ENCODE results near the gene TTI1.
A peak's percentile ranks its signal among the peaks of the same experiment; 100 is the strongest.

TTI1 gene

DNA sequence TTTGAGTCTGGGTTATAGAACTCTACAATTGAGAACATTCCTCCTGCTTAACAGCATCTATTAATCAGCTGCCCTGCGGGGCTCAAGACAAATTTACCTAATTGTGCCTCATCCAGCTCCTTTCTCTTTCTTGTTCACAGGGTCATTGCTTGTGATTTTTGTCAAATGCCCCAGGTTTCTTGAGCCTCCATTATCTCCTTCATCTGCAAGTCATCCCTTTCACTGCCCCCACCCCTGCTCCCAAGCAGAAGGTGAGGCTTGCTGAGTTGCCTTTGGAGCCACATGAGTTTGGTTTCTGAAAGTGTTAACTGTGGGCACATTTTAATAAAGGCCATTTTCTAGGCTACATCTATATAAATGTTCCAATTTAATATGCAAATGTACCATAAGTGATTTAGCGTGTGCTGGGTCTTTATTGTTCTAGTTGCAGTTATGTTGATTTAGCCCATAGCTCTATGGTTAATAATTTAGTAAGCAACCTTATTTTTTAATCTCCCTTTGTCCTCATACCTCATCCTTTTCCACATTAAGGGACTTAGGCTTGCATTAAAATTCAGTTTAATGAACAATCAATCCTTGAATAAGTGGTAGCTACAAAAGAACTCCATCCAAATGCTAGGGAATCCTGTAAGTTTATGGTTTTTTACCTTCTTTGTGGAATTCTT lies 74.3 kb downstream of the TTI1 start:
- no peak for DNase-seq

DNA sequence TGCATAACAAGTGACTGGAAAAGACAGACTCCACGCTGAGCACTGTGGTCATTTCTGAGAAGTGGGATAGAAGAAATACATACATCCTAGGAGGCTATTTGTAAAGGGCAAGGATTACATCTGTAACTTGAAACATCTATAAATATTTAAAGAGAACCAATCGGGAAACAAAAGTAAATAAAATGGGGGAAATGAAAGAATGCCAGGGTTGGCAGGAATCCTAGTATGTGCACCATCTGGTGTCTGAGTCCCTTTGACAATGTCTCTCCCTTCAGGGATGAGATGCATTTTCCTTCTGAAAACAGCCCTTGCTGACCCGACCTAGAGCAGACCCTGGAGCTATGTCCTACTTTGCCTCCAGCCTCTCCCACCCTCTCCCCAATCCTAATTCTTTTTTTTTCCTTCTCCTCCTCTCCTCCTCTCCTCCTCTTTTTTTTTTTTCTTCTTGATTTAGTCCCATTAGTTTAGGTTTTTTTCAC lies 77.1 kb downstream of the TTI1 start:
- DNase-seq: no peak

DNA sequence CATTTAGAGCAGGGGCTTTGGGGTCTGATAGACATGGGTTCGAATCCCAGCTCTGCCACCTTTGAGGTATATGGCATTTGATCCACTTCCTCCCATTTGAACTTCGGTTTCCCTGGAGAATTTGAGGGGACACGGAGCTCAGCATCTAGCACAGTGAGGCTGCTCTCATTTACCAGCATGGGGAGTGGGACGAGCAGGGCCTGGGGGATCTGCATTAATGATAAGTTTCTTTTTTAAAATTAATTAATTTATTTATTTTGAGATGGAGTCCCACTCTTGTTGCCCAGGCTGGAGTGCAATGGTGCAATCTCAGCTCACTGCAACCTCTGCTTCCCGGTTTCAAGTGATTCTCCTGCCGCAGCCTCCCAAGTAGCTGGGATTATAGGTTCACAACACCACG lies 77.7 kb downstream of the TTI1 start:
- DNase-seq: no peak

DNA sequence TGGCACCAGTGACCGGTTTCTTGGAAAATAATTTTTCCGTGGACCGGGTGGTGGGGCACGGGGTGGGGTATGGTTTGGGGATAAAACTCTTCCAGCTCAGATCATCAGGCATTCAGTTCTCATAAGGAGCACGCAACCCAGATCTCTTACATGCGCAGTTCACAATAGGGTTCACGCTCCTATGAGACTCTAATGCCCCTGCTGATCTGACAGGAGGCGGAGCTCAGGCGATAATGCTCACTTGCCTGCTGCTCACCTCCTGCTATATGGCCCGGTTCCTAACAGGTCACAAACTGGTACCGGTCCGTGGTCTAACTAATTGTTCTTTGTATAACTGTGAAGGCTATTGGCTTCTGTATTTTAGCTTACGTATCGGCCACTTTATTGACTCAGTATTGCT lies 78.6 kb downstream of the TTI1 start:
- no peak for DNase-seq

DNA sequence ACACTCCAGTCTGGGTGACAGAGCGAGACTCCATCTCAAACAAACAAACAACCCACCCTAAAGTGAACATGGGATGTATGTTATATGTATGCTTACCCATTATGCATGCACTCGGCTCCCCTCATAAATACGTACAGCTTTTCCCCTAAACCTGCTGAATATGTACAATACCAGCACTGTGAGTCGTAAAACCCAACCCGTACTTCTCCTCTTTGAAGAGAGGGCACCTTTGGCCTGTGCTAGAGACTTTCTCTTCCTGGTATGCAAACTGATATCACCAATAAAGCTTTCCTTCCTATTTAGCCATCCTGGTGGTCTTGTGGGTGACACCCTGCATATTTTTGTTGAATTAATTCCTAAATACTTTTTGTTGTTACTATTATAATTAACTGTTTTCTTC lies 79.1 kb downstream of the TTI1 start:
- DNase-seq: no peak

DNA sequence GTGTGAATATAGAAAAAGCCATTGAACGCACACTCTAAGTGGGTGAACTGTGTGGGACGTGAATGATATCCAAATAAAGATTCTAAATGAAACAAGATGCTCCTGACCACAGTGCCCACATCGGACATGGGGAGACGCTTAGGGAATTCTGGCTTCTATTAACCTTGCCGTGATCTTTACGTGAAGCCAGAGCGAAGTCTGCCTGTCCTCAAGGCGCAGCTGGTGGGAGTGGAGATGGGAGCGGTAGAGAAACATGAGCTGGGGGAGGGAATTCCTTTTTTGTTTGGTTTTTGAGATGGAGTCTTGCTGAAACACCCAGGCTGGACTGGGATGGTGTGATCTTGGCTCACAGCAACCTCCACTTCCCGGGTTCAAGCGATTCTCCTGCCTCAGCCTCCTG lies 84.3 kb downstream of the TTI1 start:
- no peak for DNase-seq

DNA sequence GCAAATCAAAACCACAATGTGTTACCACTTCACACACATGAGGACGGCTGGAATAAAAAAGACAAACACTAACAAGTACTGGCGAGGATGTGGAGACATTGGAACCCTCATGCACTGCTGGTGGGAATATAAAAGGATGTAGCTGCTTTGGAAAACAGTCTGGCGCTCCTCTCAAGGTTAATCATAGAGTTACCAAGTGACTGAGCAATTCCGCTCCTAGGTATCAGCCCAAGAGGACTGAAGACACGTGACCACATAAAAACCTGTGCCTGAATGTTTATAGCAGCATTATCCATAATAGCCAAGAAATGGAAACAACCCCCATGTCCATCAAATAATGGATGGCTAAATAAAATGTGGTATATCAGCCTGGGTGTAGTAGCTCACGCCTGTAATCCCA lies 85.3 kb downstream of the TTI1 start:
- no peak for DNase-seq

DNA sequence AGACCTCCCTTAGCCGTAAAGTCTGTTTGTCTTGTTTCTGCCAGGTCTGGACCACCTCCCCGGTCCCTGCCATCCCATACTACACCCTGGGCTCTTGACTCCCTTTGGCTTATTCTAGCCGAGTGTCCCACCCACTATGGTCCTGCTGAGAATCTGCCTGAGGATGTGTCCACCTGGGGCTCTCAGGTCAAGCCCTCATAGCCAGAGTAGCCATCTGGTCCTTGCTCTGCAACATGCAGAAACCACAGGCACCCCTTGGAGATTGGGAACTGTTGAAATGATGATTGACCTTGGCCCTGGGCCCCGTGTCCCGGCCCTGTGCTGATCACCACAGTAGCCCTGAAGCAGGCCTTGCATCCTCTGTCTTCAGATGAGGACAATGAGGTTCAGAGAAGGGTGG lies 86.3 kb downstream of the TTI1 start:
- DNase-seq: no peak

DNA sequence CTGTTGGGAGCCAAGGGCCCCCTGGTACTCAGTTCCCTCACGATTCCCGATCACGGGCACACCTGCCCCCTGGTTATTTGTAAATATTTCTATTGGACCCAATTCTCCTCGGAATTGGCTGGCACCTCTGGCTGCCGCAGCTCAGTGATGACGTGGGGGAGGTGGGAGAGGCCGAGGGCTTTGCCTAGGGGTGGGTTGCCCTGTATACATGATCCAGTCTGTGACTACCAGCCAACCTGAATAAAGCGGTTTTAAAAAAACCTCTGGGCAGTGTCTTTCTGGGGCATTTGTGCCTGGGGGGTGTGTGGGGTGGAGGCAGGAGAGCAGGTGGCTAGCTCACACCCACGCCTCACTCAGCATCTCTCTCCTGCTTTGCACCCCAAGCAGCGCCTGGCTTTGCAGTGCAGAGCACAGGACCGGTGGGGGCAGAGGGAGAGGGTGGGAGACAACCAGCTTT lies 88.1 kb downstream of the TTI1 start:
- peak; percentile 26 for DNase-seq

DNA sequence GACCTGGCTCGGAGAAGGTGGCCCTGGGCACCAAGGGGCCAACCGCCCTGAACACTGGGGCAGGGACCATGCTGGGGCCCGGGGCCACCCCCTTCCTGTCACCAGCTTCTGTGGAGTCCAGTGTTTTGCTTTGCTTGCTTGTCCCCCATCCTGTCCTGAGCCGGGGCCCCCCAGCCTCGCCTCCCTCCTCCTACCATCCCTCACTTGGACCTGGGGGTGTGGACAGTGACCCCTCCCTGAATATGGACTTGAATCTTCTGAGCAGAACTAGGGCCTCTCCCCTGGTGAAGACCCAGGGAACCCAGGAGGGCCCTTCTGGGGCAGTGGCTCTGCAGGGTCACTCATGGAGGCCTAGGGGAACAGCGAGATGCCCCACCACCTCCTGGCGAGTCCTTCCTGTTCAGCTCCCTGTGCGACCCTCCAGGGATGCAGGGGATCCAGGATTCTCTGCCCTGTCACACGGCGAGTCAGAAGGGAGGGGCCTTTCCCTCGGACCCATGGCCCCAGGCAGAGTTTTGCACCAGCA lies 88.7 kb downstream of the TTI1 start:
- no peak for DNase-seq

DNA sequence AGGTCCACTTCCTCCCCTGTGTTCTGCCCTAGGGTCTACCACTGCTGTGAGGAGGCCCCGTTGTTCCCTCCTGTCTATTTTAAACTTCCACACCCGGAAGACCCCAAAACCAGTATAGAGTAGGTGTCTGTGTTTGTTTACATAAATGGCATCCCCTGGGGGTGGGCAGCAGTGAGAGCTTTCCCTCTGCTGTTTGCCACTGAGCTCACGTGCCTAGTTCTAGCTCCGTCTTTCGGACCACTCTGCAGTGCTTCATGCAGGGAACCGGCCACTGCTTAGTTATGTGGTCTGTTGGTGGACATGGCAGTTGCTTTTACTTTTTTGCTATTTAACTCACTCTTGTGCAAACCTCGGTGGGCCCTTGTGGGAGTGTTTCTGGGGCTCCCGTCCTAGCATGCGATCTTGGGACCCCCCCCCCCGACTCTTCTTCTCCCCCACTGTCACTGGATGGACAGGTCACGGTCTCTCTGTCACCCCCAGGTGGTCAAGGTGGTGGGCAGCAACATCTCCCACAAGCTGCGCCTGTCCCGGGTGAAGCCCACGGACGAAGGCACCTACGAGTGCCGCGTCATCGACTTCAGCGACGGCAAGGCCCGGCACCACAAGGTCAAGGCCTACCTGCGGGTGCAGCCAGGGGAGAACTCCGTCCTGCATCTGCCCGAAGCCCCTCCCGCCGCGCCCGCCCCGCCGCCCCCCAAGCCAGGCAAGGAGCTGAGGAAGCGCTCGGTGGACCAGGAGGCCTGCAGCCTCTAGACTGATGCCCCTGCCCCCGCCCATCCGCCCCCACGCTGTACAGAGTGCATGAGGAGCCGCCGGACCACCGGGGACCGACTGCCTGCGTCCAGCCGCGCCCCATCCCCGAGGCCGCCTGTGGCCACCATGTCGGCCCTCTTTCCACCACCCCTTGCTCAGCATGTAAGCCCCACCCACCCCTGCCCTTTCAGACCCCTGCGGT lies 89.5 kb downstream of the TTI1 start:
- no peak for DNase-seq

DNA sequence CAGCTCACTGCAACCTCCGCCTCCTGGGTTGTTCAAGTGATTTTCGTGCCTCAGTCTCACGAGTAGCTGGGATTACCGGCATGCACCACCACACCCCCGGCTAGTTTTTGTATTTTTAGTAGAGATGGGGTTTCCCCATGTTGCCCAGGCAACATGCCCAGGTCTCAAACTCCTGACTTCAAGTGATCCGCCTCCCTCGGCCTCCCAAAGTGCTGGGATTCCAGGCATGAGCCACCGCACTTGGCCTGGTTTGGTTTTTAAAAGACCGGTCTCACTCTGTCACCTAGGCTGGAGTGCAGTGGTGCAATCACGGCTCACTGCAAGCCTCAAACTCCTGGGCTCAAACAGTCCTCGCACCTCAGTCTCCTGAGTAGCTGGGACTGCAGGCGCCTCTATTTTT lies 90.2 kb downstream of the TTI1 start:
- no peak for DNase-seq

DNA sequence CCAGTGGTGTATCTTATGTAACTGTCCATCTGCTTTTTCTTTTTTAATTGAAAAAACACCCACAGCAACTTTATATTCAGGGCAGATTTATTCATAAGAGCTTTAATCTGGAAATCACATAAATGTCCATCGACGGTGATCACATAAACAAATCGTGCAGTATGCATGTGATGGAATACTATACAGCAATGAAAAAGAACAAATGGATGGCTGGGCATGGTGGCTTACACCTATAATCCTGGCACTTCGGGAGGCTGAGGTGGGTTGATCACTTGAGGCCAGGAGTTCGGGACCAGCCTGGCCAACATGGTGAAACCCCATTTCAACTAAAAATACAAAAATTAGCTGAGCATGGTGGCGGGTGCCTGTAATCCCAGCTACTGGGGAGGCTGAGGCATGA lies 91.3 kb downstream of the TTI1 start:
- no peak for DNase-seq

DNA sequence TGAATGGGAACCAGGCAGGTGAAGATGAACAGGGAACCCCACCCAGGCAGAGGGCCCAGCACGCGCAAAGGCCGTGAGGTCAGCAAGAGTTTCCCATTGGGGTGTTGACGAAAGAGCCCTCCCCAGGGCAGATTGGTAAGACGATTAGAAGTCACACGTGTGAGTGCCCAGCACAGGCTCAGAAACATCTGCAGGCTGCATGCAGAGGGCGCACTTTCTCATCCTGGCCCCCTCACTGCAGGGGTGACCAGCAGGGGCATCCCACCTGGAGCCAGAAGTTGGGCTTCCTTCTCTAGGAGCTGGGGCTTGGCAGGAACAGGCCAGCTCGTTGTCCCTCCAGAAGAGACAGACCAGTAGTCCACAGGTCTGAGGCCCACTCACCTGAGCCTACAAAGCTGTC lies 91.9 kb downstream of the TTI1 start:
- DNase-seq: no peak

DNA sequence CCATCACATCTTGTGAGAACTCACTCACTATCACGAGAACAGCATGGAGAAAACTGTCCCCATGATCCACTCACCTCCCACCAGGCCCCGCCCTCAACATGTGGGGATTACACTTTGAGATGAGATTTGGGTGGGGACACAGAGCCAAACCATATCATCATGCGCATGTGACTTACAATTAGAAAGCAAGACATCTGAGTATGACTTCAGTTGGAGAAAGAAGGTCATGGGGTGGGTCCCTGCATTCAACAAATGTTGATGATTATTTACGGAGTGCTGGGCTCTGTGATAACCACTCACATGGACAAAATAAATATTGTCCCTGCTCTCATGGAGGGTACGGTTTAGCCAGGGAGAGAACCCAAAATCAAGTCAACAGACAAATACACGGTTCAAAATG lies 92.4 kb downstream of the TTI1 start:
- DNase-seq: no peak

DNA sequence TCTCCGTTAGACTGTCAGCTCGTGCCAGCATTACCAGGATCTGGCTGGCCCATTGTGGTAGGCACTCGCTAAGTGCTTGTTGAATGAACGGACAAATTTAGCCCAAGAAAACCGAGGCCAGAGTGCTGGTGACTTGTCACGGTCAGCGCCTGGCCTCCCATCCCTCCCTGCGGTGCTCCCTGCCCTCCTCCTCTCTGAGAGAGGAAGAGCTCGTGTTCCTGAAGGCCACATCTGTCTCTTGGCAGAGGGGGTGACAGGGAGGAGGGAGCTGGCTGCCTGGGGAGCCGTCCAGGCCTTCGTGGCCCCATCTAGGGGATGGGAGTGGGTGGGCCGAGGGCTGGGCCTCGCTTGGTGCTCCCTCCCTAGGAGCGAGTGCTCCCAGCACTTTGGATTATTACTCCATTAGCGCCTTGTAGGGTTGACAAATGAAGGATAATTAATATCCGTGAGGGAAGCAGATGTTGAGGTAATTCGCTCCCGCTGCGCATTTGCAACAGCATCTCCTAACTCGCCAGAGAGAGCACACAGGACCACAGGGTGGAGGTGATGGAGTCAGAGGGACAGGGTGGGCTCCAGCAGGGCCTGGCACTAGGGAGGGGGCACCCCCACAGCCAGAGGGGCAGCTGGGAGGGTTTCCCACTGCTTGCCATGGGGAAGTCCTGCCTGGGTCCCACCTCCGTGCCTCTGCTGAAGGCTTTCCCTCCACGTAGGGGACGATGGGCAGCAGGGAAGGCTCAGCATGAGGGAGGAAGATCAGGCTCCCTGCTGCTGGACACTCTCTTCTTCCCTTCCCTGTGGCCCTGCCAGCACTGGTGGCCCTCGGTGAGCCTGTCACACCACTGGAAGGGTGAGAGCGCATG lies 93.3 kb downstream of the TTI1 start:
- no peak for DNase-seq

DNA sequence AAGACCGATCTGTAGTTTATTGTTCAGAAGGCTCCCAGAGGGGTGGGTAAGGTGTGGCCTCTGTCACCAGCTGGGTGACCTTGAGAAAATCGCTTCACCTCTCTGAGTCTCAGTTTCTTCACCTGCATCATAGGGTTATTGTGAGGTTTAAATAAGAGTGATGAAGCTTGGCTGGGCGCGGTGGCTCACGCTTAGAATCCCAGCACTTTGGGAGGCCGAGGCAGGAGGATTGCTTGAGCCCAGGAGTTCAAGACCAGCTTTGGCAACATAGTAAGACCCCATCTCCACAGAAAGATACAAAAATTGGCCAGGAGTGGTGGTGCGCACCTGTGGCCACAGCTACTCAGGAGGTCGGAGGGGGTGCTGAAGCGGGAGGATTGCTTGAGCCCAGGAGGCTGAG lies 94.3 kb downstream of the TTI1 start:
- DNase-seq: no peak

DNA sequence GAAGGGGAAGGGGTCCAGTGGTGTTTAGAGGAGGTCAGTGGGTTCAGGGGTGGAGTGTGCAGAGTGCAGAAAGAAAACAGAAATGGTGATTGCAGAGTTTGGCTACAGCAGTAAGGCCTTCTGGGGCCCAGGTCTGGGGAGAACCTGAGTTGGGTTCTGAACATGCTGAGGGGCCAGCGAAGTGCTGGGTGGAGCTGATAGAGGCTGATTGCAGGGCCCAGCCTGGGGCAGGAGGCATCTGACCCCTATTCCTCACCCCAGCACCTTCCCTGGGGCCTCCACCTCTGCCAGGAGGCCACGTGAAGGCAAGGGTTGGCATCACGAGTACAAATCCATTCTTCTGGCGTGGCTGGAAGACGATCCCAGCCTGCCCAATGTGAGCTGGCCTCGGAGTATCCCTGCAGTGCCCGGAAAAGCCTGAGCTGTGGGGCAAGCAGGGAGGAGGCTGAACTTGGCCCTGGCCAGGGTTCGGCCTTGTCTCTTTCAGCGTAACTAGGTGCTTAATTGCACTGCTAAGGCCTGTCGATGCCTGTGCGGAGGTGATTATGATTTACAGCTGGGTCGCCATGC lies 95.0 kb downstream of the TTI1 start:
- DNase-seq: no peak

DNA sequence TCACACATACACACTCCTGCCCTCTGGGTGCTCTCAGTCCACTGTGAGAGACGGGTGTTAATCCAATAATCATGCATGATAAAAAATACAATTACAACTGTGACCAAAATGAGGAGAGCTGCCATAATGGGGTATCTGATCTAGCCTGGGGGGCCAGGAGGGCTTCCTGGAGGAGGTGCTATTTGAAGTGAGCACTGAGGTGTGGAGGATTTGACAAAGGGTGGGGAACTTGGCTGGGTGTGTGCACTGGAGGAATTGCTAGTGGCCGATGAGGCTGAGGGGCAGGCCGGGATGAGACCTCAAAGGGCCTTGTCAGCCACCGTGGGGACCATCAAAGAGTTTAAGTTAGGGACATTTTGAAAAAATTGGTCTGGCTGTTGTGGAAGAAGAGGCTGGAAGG lies 95.6 kb downstream of the TTI1 start:
- no peak for DNase-seq

DNA sequence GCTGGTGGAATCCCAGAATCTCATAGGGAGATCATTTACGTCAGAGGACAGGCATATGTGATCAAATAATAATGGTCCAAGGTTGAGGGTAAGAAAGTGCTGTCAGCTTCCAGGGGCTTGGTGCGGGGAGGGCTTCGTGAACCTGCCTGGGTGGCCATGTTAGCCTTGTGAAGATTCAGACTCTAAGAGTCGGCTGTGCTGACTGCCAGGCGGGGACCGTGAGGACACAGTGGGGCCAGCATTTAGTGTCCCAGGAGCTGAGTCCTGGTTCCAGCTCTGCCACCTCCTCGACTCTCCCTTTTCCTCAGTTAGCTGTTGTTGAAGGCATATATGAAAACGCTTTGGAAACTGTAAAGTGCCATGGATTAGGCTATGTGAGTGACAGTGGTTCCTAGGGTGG lies 96.8 kb downstream of the TTI1 start:
- DNase-seq: no peak

DNA sequence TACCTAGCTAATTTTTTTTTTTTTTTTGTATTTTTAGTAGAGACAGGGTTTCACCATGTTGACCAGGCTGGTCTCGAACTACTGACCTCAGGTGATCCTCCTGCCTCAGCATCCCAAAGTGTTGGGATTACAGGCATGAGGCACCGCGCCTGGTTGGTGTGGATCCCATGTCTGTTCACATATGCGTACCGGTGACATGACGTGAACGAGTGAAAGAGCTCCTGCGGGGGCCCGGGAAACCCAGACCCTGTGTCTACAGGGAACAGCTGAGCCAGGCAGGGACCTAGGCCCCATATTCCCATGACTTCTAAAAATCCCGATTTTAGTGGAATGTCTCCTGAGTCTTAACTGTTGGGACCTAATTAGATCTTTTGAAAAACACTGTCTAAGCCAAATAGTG lies 97.2 kb downstream of the TTI1 start:
- DNase-seq: no peak

DNA sequence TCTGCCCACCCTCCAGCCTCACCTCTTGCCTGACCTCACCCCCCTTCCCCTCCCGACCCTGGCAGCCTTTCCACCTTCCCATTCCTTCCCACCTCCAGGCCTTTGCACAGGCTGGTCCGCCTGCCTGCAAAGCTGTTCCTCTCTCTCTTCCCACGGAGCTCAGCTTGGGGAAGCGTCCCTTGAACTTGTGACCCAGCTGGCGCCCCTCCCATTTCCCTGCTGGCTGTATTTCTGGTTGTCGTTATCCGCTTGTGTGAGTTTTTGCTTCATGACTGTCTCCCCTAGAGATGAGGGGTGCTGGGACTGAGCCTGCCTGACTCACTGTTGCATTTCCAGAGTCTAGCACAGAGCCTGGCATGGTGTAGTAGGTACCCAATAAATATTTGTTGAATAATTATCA lies 97.8 kb downstream of the TTI1 start:
- no peak for DNase-seq

Data from NCI-H1417 treated with DMSO at 0.1 percent for 48 hours (cell line).